Right renal cortex interstitium (tissue), 3 donors: ENCODE measurements around the gene CASKIN1. TPM values are rescaled to one million over a fixed set of nuclear protein-coding genes. Genes with fewer than 3 reads are reported as not detected.
A peak's percentile ranks its signal among the peaks of the same experiment; 100 is the strongest.
"Not testable (repeated sequence)": the region's sequence is repeated elsewhere in the genome, so short reads cannot be mapped to it uniquely, and the experiment has no call there.

Experiments used
- DNase-seq, 3 donors: peaks; one replicate each; pipeline ENCODE4 v3.0.0-alpha.2; 2013; ENCODE audit warnings: low read depth in 3 of 3, low spot score in 2 of 3
- polyA plus RNA-seq, 3 donors: library from polyadenylated mRNA; unstranded; fragments of 120-200 nt; gene quantifications; one replicate each; pipeline ENCODE4 v1.2.1, GENCODE V29; 2013; ENCODE audit not compliant: insufficient read length in 3 of 3

CASKIN1 gene
- polyA plus RNA-seq, 3 donors = 0.92 to 1.4 (median 1.4) TPM

DNA sequence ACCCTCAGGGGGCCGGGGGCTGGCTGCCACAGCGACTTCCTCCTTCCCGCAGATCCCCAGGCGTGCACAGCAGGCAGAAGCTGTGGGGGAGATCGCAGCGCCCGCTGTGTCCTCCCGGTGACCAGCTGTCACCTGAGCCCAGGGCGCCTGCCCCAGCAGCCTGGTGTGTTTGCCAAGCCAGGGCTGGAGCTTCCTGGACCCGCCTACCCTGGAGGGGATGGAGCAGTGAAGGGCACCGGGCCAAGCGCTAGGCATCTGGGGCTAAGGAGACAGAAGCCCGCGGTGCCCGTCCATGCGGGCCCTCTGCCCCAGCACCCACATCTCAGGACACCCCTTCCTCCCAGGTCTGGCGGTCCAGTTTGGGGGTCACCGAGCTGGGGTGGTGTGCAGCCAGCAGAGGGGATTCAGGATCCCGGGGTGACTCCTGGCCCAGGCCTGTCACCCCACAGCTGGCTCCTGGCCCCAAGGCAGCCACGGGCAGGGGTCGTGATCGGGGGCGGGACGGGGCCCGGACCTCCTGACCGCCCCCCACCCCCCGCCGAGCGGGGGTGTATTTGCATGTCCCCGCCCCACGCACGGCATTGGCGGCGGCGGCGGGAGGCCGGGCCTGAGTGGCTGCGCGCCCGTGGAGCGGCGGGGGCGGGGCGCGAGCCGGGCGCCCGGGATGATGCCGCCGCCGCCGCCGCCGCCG is 48.3 kb downstream of the CASKIN1 start, which contains the start of gene RAB26:
TSS of gene RAB26 (plus strand) at position 645 of the 691 bp plus-strand sequence. CDS start 159 bp downstream, outside the sequence.
- DNase-seq = peak in 1 of 3 donors; percentile 25

DNA sequence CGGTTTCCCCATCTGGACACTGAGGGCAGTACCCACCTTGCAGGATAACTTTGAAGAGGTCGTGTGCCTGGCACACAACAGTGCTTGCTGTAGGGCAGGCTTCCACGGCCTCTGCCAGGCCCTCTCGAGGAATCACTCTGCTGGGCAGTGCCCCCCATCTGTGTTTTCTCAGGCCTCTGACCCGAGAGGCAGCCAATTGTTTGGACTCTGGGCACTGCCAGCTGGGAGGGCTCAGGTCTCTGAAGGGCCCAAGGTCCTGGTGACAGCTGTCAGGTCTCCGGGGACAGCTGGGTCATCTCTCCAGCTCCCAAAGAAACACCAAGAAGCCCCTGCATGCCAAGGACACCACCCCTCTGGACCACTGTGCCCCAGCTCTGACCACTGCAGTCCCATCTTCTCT is 49.0 kb downstream of the CASKIN1 start:
- DNase-seq = no peak

DNA sequence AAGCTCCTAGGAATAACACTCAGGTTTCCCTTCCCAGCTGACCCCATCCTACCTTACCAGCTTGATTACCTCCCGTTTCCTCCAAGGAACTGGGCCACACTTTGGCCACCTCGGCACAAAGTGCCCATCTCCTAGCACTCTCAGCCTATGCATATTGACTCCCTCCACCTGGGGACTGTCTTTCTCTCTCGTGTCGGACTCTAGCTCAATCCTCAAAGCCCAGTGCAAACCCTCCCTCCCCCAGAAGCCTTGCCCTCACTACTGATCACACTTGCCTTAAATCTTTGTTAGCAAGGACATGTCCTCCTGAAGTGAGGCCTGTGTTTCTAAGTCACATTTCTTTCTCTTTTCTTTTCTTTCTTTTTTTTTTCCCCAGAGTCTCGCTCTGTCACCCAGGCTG is 50.6 kb downstream of the CASKIN1 start:
- DNase-seq = no peak

DNA sequence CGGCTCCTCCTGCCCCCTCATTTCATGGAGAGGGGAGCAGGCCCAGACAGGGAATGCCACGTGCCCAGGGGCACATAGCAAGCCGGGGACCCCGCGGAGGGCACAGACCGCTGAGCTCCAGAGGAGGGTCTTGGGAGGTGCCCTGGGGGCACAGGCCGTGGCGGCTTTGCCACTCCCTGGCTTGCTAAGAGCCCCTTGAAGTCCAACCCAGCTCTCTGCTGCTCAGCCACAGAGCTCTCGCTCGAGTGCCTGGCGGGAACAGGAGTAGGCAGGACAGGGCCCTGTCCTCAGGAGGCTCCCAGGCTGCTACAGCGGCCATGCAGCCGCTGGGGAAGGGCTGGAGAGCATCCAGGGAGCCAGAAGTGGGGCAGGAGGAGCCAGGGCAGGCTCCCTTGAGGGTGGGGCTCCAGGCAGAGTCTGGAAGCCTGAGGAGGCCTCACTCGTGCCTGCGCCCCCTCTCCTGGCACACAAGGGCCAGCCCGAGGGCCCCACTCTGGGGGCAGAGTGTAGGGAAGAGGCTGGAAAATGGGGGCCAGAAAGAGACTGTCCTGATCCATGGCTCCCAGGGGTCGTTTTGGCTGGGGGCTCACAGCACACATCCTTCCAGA is 52.4 kb downstream of the CASKIN1 start:
- no peak for DNase-seq

DNA sequence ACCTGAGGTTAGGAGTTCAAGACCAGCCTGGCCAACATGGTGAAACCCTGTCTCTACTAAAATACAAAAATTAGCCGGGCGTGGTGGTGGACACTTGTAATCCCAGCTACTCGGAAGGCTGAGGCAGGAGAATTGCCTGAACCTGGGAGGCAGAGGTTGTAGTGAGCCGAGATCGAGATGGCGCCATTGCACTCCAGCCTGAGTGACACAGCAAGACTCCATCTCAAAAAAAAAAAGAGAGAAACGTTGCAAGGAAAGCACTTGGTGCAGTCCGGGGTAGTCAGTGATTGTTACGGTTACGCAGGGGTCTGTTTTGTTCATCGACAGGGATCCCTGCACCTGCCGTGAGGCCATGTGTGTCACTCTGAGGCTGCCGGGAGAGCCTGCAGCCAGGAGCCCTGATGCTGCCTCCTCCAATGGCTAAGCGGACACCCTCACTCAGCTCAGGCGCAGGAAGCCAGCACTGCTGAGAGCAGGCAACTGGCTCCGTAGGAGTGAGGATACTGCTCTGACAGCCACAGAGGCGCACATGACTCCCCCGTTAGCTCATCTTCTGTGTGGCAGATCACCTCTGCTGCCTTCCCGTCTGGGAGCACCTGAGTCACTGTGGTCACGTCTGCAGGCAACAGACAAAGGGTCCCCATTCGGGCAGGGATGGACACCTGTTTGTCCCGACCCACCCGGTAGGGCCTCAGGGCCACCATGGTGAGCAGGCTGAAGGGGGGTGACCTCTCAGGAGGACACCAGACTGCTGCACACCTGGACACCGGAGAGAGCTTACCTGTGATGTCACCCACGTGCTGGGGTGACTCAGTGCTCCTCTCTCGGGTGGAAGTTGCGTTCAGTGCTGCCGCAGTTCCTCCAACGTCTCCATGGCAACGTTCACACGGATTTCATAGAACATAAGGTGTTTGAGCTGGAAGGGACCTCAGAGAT is 53.2 kb downstream of the CASKIN1 start:
- DNase-seq = no peak

DNA sequence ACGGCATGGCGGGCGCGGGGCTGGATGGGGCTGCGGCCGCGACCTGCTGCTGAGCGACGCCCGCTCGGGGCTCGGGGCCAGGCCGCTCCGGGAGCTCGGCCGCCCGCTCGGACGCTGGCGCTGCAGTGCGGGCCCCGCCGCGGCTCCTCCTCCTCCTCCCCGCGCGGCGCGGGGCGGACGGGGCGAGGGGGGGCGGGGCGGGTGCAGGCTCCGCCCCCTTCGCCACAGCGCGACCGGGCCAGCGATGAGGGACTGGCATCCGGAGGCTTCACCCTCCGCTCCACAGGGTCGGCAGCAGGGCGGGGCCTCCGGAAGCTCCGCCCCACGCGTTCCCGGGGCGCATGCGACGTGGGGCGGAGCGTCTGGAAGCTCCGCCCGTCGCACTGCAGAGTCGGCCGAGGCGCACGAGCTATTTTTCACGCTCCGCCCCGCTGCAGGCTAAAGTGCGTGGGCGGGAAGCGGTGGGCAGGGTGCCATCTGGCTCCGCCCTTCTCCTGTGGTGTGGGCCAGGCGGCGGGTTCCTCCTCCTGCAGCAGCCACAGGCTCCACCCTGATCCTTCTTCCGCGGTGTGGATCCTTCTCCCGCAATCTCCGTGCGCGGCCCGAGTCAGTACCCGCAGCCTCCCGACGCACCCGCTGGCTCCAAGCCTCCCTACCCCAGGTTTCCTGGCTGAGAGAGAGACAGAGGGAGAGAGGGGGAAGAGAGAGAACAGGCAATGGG is 60.5 kb downstream of the CASKIN1 start, which contains the start of gene PKD1:
TSS of gene PKD1 (minus strand) at position 129 of the 721 bp plus-strand sequence. CDS start 209 bp downstream, outside the sequence.
- peak in 2 of 3 donors; percentile 81 to 83 for DNase-seq

DNA sequence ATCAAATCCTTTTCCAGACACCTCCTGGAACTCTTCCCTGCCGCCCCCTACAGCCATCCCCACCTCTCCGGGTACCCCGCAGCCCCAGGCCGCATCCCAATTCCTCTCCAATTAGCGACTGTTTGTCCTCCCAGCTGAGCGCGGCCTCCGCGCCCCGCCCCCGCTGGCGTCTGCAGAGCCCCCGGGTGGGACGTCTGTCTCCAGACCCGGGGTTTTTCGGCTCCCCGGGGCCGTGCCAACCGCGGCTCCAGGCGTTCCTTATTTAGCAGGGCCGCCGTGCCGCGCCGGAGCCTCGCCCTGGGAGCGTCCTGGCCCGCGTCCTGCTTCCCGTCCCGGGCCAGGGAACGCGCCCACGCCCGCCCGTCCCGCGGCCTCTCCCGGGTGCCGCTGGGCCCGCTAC is 61.3 kb downstream of the CASKIN1 start:
- not testable (repeated sequence) for DNase-seq

DNA sequence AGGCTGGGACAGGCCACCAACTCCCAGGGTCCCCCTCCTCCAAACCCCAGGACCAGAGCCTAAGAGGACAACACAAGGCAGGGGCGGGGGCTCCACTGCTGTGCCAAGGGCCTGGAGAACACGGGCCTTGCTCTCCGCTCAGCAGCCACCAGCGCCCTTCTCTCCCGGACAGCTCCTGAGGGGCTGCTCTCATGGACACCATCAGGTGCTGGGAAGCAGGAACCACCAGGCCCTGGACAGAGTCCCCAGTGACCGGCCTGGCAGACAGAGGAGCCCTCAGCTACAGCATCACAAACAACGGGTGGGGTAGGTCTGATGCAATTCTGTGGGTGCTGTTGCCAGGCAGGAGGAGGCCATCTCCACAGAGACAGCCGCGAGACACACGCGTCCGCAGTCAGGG is 62.6 kb downstream of the CASKIN1 start:
- not testable (repeated sequence) for DNase-seq

DNA sequence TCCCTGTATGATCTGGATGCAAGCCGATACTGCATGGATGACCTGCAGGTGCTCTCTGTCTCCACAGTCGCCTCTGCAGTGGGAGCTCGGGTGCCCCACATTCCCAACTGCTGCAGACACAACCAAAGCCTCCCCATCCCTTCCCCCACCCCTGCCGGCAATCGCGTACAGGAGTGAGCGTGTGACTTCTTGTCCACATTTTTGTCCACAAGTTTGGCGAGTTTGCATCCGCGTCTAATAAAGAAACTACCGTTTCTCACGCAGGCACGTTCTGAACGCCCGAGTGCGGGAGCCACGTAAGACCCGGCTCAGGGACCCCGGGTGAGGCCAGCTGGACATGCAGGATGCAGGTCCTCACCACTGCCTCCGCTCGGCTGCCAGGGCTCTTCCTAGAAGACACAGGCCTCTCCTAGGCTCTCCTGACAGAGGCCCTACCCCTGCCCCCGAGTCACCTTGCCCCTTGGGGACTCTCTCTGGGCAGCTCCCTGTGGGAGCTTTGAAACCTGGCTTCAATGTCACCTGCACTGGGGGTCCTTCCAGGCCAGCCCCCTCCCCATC is 66.4 kb downstream of the CASKIN1 start:
- not testable (repeated sequence) for DNase-seq

DNA sequence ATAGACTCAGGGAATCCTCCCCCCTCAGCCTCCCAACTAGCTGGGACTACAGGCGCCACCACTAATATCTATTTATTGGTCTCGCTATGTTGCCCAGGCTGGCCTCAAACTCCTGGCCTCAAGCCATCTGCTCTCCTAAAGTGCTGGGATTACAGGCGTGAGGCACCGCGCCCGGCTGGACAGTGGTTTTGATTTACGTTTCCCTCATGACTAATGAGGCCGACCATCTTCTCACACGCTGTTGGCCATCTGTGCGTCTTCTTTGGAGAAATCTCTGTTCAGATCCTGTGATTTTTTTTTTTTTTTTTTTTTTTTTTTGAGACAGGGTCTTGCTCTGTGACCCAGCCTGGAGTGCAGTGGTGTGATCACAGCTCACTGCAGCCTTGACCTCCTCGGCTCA is 67.2 kb downstream of the CASKIN1 start:
- DNase-seq = not testable (repeated sequence)

DNA sequence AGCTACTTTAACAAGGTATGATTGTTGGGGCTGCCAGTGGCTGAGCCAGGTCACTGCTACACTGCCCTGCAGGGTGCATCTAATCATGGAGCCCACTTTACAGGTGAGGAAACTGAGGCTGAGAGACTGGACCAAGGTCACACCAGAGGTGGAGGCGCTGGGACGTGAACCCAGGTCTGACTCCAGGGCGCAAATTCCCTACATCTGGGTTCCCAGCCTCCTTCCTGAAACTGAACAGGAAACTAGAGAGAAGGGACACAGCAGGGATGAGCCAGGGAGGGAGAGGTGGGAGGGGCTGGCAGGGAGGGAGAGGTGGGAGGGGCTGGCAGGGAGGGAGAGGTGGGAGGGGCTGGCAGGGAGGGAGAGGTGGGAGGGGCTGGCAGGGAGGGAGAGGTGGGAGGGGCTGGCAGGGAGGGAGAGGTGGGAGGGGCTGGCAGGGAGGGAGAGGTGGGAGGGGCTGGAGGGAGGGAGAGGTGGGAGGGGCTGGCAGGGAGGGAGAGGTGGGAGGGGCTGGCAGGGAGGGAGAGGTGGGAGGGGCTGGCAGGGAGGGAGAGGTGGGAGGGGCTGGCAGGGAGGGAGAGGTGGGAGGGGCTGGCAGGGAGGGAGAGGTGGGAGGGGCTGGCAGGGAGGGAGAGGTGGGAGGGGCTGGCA is 68.7 kb downstream of the CASKIN1 start:
- not testable (repeated sequence) for DNase-seq

Other genes with a start within 250 kb of the CASKIN1 start
- gene RPL3L, start 241.9 kb downstream of the CASKIN1 start, polyA plus RNA-seq = under 1 TPM; 0.10 to 0.17 (median 0.16) TPM
- gene NDUFB10, start 237.1 kb downstream of the CASKIN1 start, polyA plus RNA-seq = 100 to 1,000 TPM; 127 to 137 (median 129) TPM
- gene RPS2, start 231.8 kb downstream of the CASKIN1 start, polyA plus RNA-seq = 1,000 to 10,000 TPM; 1,774 to 1,944 (median 1,840) TPM
- gene RNF151, start 229.7 kb downstream of the CASKIN1 start, polyA plus RNA-seq = not detected
- gene TBL3, start 224.6 kb downstream of the CASKIN1 start, polyA plus RNA-seq = 10 to 100 TPM; 27.4 to 34.3 (median 32.0) TPM
- gene NOXO1, start 215.1 kb downstream of the CASKIN1 start, polyA plus RNA-seq = under 1 TPM; 0.37 to 0.79 (median 0.60) TPM
- 10 to 100 TPM; 20.5 to 22.0 (median 21.1) TPM for gene GFER, start 212.4 kb downstream of the CASKIN1 start, polyA plus RNA-seq
- gene SYNGR3, start 206.6 kb downstream of the CASKIN1 start, polyA plus RNA-seq = 1 to 10 TPM; 1.3 to 1.9 (median 1.4) TPM
- gene ZNF598, start 186.8 kb downstream of the CASKIN1 start, polyA plus RNA-seq = 10 to 100 TPM; 14.2 to 16.4 (median 15.4) TPM
- gene NPW, start 176.8 kb downstream of the CASKIN1 start, polyA plus RNA-seq = 1 to 10 TPM; 1.7 to 6.0 (median 3.9) TPM
- gene NHERF2, start 169.7 kb downstream of the CASKIN1 start, polyA plus RNA-seq = 100 to 1,000 TPM in 1 of 3 donors, 10 to 100 TPM in 2; 82.6 to 106 (median 88.6) TPM
- 10 to 100 TPM; 15.4 to 17.7 (median 16.9) TPM for gene NTHL1, start 148.8 kb downstream of the CASKIN1 start, polyA plus RNA-seq
- 100 to 1,000 TPM in 2 of 3 donors, 10 to 100 TPM in 1; 98.9 to 117 (median 108) TPM for gene TSC2, start 148.6 kb downstream of the CASKIN1 start, polyA plus RNA-seq
- 10 to 100 TPM; 53.0 to 59.6 (median 54.5) TPM for gene PKD1, start 60.7 kb downstream of the CASKIN1 start, polyA plus RNA-seq
- 1 to 10 TPM; 2.7 to 3.1 (median 3.0) TPM for gene RAB26, start 48.0 kb downstream of the CASKIN1 start, polyA plus RNA-seq
- gene TRAF7, start 40.8 kb downstream of the CASKIN1 start, polyA plus RNA-seq = 10 to 100 TPM; 51.4 to 60.4 (median 60.3) TPM
- gene MLST8, start 8.8 kb upstream of the CASKIN1 start, polyA plus RNA-seq = 10 to 100 TPM; 41.3 to 48.7 (median 43.8) TPM
- gene BRICD5, start 14.3 kb upstream of the CASKIN1 start, polyA plus RNA-seq = 1 to 10 TPM; 3.0 to 4.1 (median 3.0) TPM
- gene PGP, start 18.2 kb upstream of the CASKIN1 start, polyA plus RNA-seq = 10 to 100 TPM; 10.1 to 14.5 (median 12.9) TPM
- 10 to 100 TPM; 13.2 to 14.3 (median 13.6) TPM for gene E4F1, start 27.0 kb upstream of the CASKIN1 start, polyA plus RNA-seq
- under 1 TPM; 0.68 to 0.74 (median 0.74) TPM for gene DNASE1L2, start 39.8 kb upstream of the CASKIN1 start, polyA plus RNA-seq
- gene ECI1, start 55.0 kb upstream of the CASKIN1 start, polyA plus RNA-seq = 10 to 100 TPM; 58.4 to 64.1 (median 58.7) TPM
- gene RNPS1, start 71.5 kb upstream of the CASKIN1 start, polyA plus RNA-seq = 100 to 1,000 TPM; 176 to 191 (median 186) TPM
- 1 to 10 TPM; 4.3 to 5.5 (median 5.4) TPM for gene ABCA3, start 144.1 kb upstream of the CASKIN1 start, polyA plus RNA-seq
- 10 to 100 TPM in 1 of 3 donors, 1 to 10 TPM in 2; 9.8 to 10.3 (median 9.9) TPM for gene CCNF, start 232.8 kb upstream of the CASKIN1 start, polyA plus RNA-seq